ENCODE results near the gene MOB3B.
A peak's percentile ranks its signal among the peaks of the same experiment; 100 is the strongest.

Gene MOB3B

DNA sequence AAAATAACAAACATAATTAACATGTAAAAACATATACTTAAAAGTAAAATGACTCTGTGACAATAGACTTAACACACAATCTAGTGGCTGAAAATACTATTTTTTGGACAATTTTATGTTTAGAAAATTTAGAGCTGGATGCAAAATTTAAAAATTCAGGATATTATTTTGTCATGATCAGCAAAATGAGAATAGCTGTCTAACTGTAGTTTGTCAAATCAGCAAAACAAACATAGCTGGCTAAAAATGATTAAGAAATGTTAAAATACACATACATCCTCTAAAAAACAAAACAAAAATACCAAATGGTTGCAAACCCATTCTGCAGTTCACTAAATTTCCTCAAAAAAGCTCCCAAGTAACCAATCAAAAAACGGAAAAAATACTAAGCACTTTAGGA, 25.1 kb upstream of the MOB3B start (continued):
- TF ChIP-seq ZNF10 (tag by site-specific recombination; IDR thresholded peaks at IDR 0.05) (no peak), ZSCAN16 (tag by site-specific recombination; IDR thresholded peaks at IDR 0.05) (no peak), ZNF529 (tag by site-specific recombination; IDR thresholded peaks at IDR 0.05; ENCODE audit: insufficient replicate concordance) (no peak)

DNA sequence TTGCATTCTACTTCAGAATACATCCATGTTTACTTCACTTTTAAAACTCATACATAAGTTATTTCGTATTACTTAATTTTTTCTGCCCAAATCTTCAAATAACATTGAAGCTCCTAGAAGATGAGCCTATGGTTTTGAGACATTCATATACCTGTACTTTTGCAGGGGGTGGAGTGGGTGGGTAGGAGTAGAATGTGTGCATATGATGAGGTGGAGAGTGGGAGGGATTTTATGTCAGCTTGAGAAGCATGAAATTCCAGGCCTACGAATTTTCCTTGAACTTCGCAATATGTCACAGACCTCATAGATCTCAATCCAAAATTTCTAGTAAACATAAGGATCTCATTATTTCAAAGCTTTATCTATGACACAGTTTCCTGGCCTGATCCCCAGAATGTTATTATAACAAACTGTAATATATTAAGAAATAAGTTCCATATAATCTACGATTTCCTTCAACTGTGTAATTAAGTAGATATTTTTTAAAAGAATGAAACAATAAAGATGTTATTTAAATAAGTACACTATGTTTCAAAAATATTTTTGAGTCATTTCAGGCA, 19.7 kb upstream of the MOB3B start:
- Histone ChIP-seq H3K9me3 (ENCODE audit: control insufficient read depth, insufficient read depth, low read depth, low read length) (no peaks in the 10 kb centered on the region), H3K4me3 (ENCODE audit: low read depth, low read length) (no peak overlapping the region), H3K4me1 (ENCODE audit: control insufficient read depth, insufficient read depth, low read length) (no peaks in the 10 kb centered on the region), H3K36me3 (ENCODE audit: control insufficient read depth in 2 of 2, insufficient read depth in 1 of 2, low read length in 2 of 2) (peaks cover 0 to 42% of the 10 kb centered on the region in 2 experiments; a peak in 2 of 3 replicates), H3K27ac (ENCODE audit: extremely low read depth, low read depth, low read length) (no peak overlapping the region)
- CTCF ChIA-PET = interaction anchor here (1.0 to 5.1 kb wide), 6 partner anchors 10 to 217 kb away, joined by 4 to 78 read pairs (median 4); partner anchors contain the start of gene MOB3B
- no peak for TF ChIP-seq ZNF510 (tag by site-specific recombination; IDR thresholded peaks at IDR 0.05; ENCODE audit: insufficient replicate concordance)
- TF ChIP-seq, protein P1, sequence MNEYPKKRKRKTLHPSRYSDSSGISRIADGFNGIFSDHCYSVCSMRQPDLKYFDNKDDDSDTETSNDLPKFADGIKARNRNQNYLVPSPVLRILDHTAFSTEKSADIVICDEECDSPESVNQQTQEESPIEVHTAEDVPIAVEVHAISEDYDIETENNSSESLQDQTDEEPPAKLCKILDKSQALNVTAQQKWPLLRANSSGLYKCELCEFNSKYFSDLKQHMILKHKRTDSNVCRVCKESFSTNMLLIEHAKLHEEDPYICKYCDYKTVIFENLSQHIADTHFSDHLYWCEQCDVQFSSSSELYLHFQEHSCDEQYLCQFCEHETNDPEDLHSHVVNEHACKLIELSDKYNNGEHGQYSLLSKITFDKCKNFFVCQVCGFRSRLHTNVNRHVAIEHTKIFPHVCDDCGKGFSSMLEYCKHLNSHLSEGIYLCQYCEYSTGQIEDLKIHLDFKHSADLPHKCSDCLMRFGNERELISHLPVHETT (tag by site-specific recombination; IDR thresholded peaks at IDR 0.05) = no peak
- TF ChIP-seq ZFHX2 (tag by site-specific recombination; conservative IDR thresholded peaks at IDR 0.05) = peak; percentile 62
- no peak for TF ChIP-seq OVOL3 (tag by site-specific recombination; IDR thresholded peaks at IDR 0.05)
- peak; percentile 75 for TF ChIP-seq EGR2 (tag by site-specific recombination; IDR thresholded peaks at IDR 0.05; ENCODE audit: low read depth)
- TF ChIP-seq ZBTB17 (tag by site-specific recombination; IDR thresholded peaks at IDR 0.05) = no peak
- POLR2A ChIA-PET = no interaction called here

DNA sequence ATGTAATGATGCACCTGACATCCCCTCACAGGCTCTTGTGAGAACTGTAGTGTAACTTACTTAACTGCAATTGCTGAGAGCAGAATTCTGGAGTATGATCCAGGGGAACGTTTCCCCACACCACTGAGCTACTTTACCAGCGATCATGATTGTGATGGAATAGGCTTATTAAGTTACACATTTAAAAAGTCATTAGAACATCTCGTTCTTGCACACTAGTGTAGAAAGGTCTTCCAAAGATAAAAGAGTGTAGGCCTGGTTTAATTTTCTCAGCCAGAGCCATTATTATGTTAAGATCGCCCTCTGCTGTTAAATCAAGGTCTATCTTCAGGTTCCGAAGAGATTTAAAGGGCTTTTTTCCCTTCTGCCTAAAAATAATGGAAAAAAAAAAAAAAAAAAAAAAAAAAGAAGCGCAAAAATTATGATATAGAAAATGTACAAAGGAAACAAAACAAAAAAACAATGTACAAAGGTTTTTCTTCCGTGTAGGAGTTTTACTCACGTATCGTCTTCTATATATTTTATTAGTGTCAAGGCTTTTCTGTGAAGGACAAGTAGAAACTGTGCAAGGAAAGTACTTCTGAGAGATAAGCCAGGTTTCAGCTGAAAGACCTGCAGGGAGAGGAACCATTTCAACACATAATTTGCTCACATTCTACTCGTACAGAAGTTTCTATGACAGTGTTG, 18.6 kb upstream of the MOB3B start:
- H3K36me3 ChIP-seq (ENCODE audit: control insufficient read depth in 2 of 2, insufficient read depth in 1 of 2, low read length in 2 of 2) = peaks cover 0 to 32% of the 10 kb centered on the region in 2 experiments; a peak in 2 of 3 replicates
- TF ChIP-seq, protein P2, sequence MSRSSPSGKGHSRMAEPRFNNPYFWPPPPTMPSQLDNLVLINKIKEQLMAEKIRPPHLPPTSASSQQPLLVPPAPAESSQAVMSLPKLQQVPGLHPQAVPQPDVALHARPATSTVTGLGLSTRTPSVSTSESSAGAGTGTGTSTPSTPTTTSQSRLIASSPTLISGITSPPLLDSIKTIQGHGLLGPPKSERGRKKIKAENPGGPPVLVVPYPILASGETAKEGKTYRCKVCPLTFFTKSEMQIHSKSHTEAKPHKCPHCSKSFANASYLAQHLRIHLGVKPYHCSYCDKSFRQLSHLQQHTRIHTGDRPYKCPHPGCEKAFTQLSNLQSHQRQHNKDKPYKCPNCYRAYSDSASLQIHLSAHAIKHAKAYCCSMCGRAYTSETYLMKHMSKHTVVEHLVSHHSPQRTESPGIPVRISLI (tag by site-specific recombination; IDR thresholded peaks at IDR 0.05) = peak; percentile 49; the same call in 1 of the 2 replicates
- TF ChIP-seq, protein P3, sequence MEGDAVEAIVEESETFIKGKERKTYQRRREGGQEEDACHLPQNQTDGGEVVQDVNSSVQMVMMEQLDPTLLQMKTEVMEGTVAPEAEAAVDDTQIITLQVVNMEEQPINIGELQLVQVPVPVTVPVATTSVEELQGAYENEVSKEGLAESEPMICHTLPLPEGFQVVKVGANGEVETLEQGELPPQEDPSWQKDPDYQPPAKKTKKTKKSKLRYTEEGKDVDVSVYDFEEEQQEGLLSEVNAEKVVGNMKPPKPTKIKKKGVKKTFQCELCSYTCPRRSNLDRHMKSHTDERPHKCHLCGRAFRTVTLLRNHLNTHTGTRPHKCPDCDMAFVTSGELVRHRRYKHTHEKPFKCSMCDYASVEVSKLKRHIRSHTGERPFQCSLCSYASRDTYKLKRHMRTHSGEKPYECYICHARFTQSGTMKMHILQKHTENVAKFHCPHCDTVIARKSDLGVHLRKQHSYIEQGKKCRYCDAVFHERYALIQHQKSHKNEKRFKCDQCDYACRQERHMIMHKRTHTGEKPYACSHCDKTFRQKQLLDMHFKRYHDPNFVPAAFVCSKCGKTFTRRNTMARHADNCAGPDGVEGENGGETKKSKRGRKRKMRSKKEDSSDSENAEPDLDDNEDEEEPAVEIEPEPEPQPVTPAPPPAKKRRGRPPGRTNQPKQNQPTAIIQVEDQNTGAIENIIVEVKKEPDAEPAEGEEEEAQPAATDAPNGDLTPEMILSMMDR (tag by site-specific recombination; IDR thresholded peaks at IDR 0.05) = 0 out of 2 replicates have a peak, but pooled peaks have one; percentile 29
- TF ChIP-seq ZNF175 (tag by site-specific recombination; IDR thresholded peaks at IDR 0.05) (no peak), ZSCAN23 (tag by site-specific recombination; IDR thresholded peaks at IDR 0.05) (no peak), ZNF654 (tag by site-specific recombination; IDR thresholded peaks at IDR 0.05; ENCODE audit: low read depth) (peak; percentile 60)
- TF ChIP-seq, protein P4, sequence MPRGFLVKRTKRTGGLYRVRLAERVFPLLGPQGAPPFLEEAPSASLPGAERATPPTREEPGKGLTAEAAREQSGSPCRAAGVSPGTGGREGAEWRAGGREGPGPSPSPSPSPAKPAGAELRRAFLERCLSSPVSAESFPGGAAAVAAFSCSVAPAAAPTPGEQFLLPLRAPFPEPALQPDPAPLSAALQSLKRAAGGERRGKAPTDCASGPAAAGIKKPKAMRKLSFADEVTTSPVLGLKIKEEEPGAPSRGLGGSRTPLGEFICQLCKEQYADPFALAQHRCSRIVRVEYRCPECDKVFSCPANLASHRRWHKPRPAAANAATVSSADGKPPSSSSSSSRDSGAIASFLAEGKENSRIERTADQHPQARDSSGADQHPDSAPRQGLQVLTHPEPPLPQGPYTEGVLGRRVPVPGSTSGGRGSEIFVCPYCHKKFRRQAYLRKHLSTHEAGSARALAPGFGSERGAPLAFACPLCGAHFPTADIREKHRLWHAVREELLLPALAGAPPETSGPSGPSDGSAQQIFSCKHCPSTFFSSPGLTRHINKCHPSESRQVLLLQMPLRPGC (tag by site-specific recombination; IDR thresholded peaks at IDR 0.05) = no peak
- POLR2A ChIA-PET = interaction anchor here (0.6 kb wide), 1 partner anchor 468 kb away, joined by 5 read pairs; no protein-coding TSS in a partner anchor

More for the DNA sequence above, 18.6 kb upstream of the MOB3B start:
- Histone ChIP-seq H3K9me3 (ENCODE audit: control insufficient read depth, insufficient read depth, low read depth, low read length) (no peaks in the 10 kb centered on the region), H3K27ac (ENCODE audit: extremely low read depth, low read depth, low read length) (no peak overlapping the region), H3K4me3 (ENCODE audit: low read depth, low read length) (no peak overlapping the region), H3K4me1 (ENCODE audit: control insufficient read depth, insufficient read depth, low read length) (no peaks in the 10 kb centered on the region)
- CTCF ChIA-PET = interaction anchor here (0.7 to 5.1 kb wide), 22 partner anchors 9 to 508 kb away, joined by 3 to 78 read pairs (median 4); partner anchors contain the start of gene MOB3B

Data from HEK293 (cell line).